C4-2B (cell line): ENCODE measurements around the gene CSMD2.

Experiments used
- ZFX ChIP-seq: fragments of 450-650 bp; IDR thresholded peaks from 2 replicates; pipeline ENCODE4 v1.6.1; 2017
- TF ChIP-seq, protein P1 (sequence below): fragments of 450-650 bp; conservative IDR thresholded peaks from 2 replicates; pipeline ENCODE4 v1.5.1; 2017; ENCODE audit warnings: mild to moderate bottlenecking

DNA sequence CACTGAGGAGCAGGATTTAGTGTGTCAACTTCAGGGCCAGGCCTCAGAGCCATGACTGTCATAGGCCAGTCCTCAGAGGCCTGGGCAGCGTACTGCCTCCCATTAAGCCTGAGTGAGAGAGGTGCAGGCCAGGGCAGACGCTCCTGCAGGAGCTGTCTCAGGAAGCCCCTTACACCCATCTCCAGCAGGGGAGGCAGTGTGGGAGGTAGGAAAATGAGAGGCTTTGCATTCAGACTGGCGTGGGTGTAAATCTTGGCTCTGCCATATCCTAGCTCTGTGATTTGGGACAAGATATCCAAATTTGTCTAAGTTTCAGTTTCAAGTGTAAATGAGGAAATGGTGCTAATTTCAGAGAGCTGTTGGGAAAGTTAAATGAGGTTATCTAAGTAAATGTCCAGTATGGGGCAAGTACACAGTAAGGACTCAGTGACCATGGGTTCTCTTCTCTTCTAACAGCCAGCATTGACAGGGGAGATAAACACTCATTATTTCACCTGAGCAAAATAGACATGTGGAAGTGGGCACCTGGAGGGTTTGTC is 508.5 kb downstream of the CSMD2 start:
- TF ChIP-seq, protein P1, sequence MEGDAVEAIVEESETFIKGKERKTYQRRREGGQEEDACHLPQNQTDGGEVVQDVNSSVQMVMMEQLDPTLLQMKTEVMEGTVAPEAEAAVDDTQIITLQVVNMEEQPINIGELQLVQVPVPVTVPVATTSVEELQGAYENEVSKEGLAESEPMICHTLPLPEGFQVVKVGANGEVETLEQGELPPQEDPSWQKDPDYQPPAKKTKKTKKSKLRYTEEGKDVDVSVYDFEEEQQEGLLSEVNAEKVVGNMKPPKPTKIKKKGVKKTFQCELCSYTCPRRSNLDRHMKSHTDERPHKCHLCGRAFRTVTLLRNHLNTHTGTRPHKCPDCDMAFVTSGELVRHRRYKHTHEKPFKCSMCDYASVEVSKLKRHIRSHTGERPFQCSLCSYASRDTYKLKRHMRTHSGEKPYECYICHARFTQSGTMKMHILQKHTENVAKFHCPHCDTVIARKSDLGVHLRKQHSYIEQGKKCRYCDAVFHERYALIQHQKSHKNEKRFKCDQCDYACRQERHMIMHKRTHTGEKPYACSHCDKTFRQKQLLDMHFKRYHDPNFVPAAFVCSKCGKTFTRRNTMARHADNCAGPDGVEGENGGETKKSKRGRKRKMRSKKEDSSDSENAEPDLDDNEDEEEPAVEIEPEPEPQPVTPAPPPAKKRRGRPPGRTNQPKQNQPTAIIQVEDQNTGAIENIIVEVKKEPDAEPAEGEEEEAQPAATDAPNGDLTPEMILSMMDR, result no peak
- no peak for TF ChIP-seq ZFX
